C4-2B (cell line): ENCODE data around the gene STYXL2.

ENCODE experiments used
- H3K27ac ChIP-seq: fragments of 450-650 bp; 2 replicates; pipeline ENCODE4 v1.5.1; 2017
- CTCF ChIP-seq: fragments of 450-650 bp; conservative IDR thresholded peaks from 2 replicates; pipeline ENCODE4 v1.5.1; 2017; ENCODE audit warnings: mild to moderate bottlenecking
- ZFX ChIP-seq: fragments of 450-650 bp; IDR thresholded peaks from 2 replicates; pipeline ENCODE4 v1.6.1; 2017

Gene STYXL2

GRCh38 chr1:167088746-167089417 is 5.0 kb upstream of the STYXL2 start:
- TF ChIP-seq CTCF: no peak
- TF ChIP-seq ZFX: no peak
- H3K27ac ChIP-seq: no peak overlapping the region

- H3K27ac ChIP-seq: no peak overlapping the region
- TF ChIP-seq CTCF (no peak), ZFX (no peak)
Observed at GRCh38 chr1:167089939-167090313, 3.9 kb upstream of the STYXL2 start.

- TF ChIP-seq ZFX (no peak), CTCF (no peak)
- no peak within 1 kb of the TSS for H3K27ac ChIP-seq
Observed at GRCh38 chr1:167090314-167090942, 3.4 kb upstream of the STYXL2 start, which contains the start of gene GPA33. Gene GPA33 (minus strand): TSS chr1:167090377. CDS start chr1:167090287, 90 bp downstream.

- TF ChIP-seq CTCF: no peak
- TF ChIP-seq ZFX: no peak
- no peak overlapping the region for H3K27ac ChIP-seq
Observed at GRCh38 chr1:167092653-167093052, 1.2 kb upstream of the STYXL2 start.

- H3K27ac ChIP-seq: no peak overlapping the region
- TF ChIP-seq ZFX (no peak), CTCF (no peak)
Observed at GRCh38 chr1:167094690-167095089, 815 bp downstream of the STYXL2 start.

GRCh38 chr1:167095368-167095767 is 1.5 kb downstream of the STYXL2 start:
- H3K27ac ChIP-seq: no peak overlapping the region

GRCh38 chr1:167099851-167100250 is 6.0 kb downstream of the STYXL2 start:
- no peak for TF ChIP-seq CTCF
- no peak for TF ChIP-seq ZFX
- H3K27ac ChIP-seq: no peak overlapping the region

More at GRCh38 chr1:167095368-167095767, 1.5 kb downstream of the STYXL2 start:
- TF ChIP-seq ZFX: no peak
